Middle frontal gyrus (tissue), 1 donor: ENCODE measurements around the gene NCOR2.

ENCODE experiments used
- DNase-seq: peaks from one replicate; pipeline ENCODE4 v3.0.0-alpha.2; 2015; ENCODE audit warnings: low spot score; ENCODE audit errors: extremely low spot score

NCOR2 gene

DNA sequence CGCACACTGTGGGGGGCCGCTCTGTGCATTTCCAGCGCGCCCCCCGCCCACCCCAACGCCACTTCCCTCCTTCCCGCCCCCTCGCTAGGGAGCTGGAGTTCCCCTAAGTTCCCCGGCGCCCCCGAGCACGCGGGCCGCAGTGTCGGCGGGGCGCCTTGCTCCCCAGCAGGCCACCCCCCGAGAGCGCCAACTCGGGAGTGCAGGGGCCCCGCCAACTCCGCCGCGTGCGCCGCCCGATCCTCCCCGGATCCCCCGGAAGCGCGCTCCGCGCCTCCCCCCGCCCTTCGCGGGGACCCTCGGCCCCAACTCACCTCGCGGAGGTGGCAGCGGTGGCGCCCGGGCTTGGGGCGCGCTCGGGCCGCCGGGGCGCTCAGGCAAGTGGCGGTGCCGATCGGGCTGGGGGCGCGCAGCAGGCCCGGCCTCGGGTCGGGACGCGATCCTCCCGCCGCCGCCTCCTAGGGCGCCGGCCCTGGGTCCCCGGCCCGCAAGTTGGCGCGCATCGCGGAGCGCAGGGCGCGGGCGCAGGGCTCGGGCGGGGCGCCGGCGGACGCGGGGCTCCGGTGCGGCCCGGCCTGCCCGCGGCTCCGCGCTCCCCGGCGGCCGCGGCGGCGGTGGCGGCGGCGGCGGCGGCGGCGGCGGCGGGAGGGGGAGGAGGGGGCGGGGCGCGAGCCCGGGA is at the start of gene NCOR2:
NCOR2 (minus strand) TSS at position 616 of the 676 bp plus-strand sequence. CDS start 72,361 bp downstream, outside the sequence.
- no peak for DNase-seq

- DNase-seq, result no peak
Measured at GRCh38 chr12:124616394-124617221, 49.2 kb upstream of the NCOR2 start.

GRCh38 chr12:124614512-124615292 is 47.3 kb upstream of the NCOR2 start:
- no peak for DNase-seq

DNA sequence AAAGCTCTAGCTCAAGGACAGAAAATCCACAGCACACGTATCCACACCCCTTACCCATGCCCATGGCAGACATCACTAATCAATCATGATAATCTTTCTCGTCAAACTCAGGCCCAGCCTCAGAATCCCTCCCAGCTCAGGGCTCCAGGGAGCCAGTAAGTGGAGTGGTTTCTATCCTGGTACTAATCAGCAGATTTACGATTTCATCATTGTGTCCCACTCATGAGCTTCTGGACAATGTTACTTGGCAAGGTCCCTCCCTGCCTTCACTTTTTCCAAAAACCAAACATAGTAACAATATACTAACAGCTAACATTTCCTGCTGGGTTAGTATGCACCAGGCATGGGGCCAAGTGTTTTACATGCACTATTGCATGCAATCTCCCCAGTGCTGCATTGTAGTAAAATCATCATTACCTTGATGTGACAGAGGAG is 45.8 kb upstream of the NCOR2 start:
- no peak for DNase-seq

- no peak for DNase-seq
Measured at GRCh38 chr12:124612410-124612680, 44.9 kb upstream of the NCOR2 start.

DNA sequence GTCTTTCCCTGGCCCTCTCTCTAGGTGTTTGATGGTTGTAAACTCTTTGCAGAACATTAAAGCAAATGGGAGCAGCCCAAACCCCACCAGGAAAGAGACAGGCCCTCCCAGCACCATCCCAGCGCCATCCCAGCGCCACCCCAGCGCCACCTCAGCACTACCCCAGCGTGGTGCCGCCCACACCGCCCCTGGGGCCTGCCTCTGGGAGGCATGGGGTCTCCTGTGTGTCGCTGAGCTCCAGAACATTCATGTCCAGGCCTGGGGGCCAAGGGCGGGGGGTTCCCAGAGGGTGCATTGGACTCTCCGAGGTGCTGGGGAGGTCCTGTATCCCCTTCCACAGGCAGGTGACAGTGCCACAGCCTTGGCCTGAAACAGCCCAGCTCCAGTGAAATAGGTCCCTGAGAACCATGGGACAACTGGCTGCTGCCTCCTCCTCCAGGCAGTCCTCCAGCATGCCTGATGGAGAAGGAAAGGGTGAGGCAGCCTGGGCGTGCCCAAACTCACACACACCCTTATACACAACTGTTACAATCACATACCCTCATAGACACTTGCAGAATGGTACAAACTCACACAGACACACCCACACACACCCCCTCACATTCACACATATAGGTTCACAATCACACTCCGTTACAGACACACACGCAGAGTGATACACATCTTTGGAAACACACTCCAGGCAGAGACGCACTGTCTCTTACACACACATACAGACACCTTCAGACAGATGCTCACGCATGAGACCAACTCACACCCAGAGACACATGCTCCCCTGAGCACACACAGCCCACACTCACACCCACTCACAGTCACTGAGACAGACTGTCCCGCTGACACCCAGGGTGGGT is 44.4 kb upstream of the NCOR2 start:
- no peak for DNase-seq

GRCh38 chr12:124610629-124611558 is 43.5 kb upstream of the NCOR2 start:
- no peak for DNase-seq

DNA sequence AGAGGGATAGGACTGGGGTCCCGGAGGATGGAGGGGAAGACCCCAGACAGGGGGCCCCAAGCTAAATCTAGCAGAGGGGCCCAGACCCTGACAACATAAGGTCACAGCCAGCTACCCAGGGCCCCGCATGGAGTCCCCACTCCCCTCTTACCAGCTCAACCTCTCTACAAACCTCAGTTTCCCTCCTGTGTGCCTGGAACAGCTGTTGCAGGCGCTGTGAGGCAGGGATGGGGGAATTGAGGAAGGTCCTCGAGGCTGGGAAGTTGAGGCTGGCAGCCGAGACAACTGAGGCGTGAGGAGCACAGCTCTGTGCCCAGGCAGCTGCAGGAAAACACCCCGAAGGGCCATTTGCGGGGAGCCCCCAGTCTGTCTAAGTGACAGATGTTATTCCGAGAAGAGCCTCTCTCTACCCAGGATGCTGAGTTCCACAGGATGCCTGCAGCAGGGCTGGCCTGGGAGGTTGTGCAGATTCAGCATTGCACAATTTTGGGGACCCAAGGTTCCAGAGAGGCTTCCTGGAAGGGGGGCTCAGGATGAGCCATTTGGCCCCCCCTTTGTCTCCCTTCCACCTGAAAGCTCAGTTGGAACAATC is 42.7 kb upstream of the NCOR2 start:
- no peak for DNase-seq

DNA sequence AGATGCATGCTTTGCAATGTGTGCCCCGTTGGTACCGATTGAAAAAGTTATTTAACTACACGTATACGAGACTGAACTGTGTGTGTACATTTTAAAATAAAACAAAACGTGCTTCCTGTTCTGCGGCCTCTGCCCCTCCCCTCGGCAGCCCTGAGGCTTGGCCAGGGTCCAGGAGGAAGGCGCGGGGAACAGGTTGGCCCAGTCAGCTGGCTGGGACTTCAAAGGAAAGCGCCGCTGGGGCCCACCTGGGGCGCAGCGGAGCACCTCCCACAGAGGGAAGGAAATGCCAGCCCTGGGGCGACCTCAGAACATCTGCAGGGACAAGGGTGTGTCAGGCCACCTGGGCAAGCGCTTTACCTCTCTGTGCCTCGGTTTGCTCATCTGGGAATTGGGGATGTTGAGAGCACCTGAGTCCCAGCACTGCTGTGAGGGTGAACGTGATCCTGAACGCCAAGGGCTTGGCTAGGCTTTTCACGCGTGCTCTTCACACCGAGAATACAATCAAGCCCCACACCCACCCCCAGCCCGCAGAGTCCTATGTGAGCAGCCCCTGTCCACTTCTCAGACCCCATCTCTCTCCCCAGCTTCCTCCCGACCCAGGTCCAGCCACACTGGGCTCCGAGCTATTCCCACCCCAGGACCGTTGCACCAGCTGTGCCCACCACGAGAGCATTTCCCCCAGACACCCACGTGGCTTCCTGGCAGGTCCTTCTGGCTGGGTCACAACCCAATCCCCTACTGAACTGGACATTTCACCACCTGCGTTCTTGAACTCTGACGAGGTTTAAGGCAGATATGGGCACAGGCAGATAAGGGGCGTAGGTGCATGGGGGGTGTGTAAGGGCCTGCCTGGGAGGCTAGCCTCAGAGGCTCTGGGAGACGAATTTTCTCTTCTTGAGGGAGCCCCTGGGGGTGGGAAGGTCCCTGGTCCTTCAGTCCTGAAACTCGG is 41.9 kb upstream of the NCOR2 start:
- DNase-seq, result no peak

DNA sequence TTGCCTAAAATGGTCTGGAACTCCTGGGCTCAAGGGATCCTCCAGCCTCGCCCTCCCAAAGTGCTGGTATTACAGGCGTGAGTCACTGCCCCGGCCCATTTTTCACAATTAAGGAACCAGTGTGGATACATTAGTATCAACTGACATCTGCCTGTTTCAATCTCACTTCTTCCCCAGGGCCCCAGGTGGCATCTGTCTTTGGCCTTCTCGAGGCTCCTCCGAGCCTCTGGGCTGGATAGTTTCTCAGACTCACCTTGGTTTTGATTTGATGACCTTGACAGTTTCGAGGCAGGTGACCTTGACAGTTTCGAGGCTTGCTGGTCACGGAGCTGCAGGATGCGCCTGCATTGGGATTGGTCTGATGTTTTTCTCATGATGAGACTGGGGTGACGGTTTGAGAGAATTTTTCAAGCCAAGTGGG is 41.0 kb upstream of the NCOR2 start:
- DNase-seq, result no peak

DNA sequence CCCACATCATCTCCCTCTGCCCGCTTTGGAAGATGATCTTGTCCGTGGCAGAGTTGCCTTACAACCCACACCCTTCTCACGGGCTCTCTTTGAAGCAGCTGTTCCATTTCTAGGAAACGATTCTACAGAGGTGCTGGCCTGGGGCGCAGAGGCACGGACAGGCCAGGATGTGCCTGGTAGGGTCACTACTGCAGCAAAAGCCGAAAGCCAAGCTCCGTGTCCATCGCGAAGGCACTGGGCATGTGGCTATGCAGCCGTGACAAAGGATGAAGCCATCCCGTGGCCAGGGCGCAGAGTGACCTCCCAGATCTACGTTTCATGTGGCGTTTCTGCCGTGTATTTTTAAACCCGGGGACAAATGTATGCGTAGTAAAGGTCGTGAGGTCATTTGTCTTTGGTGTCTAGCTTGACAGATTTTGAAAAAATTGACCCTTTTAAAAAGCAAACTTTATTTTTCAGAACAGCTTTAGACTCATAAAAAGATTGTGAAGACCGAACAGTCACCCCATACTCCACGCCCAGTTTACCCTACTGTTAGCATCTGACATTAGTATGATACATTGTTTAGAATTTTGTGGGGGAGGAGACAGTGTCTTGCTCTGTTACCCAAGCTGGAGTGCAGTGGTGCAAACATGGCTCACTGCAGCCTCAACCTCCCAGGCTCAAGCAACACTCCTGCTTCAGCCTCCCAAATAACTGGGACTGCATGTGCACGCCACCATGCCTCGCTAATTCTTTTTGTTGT is 40.4 kb upstream of the NCOR2 start:
- no peak for DNase-seq

DNA sequence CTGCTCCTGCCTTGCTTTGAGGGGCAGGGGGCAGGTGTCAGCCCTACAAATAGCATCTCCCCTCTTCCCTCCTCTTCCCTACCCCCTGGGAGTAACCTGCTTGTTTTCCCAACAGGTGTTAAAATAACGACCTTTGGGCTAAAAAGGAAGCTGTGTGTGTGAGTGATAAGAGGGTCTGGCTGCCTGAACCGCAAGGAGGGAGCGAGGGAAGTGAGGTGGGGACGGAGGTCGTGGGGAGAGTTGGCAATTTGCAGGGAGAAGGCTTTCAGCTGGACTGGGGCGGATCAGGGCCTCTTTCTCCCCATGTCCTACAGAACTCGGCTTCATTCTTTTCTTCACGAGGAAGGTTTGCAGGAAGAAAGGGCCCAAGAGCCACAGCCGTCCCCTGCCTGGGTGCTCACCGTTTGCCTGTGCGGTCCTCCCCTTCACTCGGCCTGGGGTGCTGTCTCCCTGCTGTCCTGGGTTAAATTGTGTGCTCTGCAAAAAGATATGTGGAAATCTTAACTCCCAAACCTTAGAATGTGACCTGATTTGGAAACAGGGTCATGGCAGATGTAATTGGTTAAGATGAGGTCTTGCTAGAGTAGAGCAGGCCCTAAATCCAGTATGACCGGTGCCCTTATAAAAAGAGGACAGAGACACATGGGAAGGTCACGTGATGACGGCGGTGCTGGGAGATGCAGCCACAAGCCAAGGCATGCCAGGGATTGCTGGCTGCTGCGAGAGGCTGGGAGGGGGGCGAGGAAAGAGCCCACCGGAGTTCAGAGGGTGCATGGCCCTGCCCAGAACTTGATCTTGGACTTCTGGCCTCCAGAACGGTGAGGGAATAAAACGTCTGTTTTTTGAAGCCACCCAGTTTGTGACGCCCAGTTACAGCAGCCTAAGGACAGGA is 38.7 kb upstream of the NCOR2 start:
- DNase-seq, result no peak

DNA sequence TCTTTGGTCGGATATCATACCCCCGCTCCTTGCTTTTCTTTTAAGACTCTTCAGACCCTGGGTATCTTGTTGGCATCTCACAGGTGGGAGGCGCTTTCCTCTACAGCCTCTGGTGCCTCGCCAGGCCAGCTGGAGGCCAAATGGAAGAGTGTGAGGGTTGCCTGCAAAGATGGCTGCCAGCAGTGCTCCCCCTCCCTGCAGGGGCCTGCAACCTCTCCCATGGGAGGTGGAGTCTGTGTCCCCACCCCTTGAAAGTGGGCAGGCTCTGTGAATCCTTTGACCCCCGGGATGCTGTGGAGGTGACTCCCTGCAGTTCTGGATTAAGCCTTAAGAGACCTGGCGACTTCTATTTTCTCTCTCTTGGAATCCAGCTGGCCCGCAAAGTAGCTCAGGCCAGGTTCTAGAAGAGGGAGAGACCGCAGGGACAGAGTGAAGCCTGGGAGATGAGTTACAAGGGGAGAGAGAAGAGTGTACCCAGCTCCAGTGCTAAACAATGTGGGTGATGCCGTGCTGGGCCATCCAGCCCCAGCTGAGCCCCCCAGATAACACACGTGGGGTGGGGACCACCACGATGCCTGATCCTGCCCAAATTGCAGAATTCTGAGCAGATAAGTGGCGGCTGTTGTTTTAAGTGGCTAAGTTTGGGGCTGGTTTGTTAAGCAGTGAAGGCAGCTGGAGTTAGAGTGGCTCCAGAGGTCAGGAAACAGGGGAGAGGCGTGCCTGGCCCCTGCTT is 37.9 kb upstream of the NCOR2 start:
- DNase-seq, result no peak

GRCh38 chr12:124604264-124604680 is 36.9 kb upstream of the NCOR2 start:
- no peak for DNase-seq

DNA sequence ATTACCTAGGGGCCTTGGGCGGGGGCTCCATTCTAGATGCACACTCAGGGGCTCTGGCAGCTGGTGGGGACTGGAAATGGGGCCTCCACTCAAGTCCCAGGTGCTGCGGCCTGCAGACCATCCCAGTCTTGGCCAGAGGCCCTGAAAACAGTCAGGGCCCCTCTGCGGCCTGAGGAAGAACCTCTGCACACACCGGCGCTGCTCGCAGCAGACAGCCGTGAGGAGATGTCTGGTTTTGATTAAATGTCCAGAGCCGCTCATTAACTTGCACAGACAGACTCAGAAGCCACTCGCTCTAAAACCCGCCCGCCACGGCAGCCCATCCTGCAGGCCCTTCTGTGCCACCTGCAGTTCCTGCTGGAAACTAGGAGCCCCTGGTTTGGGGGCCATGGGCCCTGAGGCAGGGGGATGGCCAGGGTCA is 36.4 kb upstream of the NCOR2 start:
- no peak for DNase-seq

DNA sequence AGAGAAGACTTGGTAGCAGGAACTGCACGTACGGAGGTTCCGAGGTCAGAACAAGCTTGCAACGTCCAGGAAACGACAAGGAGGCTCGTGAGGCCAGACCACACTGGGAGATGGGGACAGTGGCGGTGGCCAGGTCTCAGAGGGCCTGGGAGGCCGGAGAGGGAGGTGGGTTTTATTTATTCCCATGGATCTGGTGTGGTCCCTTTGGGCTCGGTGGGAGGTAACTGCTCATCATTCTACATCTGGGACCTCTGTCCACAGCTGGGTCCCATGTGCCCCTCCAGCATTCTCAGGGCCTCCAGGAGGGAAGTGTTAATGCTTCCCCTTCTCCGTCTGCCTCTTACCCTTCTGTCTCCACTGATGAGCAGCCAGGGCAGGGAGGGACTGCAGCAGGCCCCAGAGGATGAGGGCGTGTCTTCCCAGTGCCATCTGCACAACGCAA is 35.7 kb upstream of the NCOR2 start:
- DNase-seq, result no peak
